Stimulated activated naive CD8-positive, alpha-beta T cell treated with anti-CD3 and anti-CD28 coated beads, Interleukin-15, Interleukin-2, amounts not matched to agents 100 ng/mL and 50 ng/mL, for 24 hours (primary cell): ENCODE data around the gene SPG7.

Experiments used
- H3K27ac Mint-ChIP-seq: one replicate; pipeline ENCODE4 v1.8.0; 2021; ENCODE audit warnings: mild to moderate bottlenecking, mixed read lengths
- H3K27me3 Mint-ChIP-seq: one replicate; pipeline ENCODE4 v1.8.0; 2021; ENCODE audit warnings: mixed read lengths
- H3K36me3 Mint-ChIP-seq: one replicate; pipeline ENCODE4 v1.8.0; 2021; ENCODE audit warnings: low read depth, mixed read lengths
- H3K4me1 Mint-ChIP-seq: one replicate; pipeline ENCODE4 v1.8.0; 2021; ENCODE audit warnings: low read depth, mixed read lengths
- H3K4me3 Mint-ChIP-seq: one replicate; pipeline ENCODE4 v1.8.0; 2021; ENCODE audit warnings: mild to moderate bottlenecking, mixed read lengths
- H3K9me3 Mint-ChIP-seq: one replicate; pipeline ENCODE4 v1.8.0; 2021; ENCODE audit warnings: mixed read lengths

Gene SPG7

DNA sequence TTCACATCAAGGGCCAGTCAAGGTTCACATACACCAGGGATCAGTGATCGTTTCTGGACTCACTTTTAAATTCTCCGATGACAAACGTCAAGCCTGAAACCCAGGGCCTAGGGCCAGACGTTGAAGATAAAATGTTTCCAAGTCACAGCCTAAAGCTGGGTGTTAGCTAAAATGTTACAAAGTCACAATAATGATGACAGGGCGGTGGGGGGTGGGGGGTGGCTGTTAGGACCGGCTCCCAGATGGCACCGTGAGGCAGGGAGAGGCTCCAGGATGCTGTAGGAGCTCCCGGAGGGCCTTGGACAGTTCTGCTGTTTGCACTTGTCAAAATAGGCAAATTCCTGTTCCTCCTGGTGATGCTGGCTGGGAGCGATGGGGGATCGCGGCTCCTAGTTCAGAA is 35.9 kb downstream of the SPG7 start:
- H3K27me3 Mint-ChIP-seq = no peaks in the 10 kb centered on the region
- H3K4me1 Mint-ChIP-seq = peaks cover 12% of the 10 kb centered on the region
- peaks cover 36% of the 10 kb centered on the region for H3K36me3 Mint-ChIP-seq
- H3K9me3 Mint-ChIP-seq = no peaks in the 10 kb centered on the region
- no peak overlapping the region for H3K4me3 Mint-ChIP-seq
- H3K27ac Mint-ChIP-seq = no peak overlapping the region

DNA sequence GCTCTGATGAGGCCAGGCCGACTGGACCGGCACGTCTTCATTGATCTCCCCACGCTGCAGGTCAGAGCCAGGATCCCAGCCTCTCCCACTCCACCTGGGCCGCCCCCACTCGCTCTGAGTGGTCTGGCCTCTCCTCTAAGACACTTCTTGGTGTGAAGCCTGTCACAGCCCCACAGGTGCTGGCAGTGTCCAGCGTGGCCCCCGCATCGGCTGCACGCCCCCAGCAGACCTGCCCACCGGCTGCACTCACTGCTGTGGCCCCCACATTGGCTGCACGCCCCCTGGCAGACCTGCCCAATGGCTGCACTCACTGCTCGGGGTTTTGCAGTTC is 36.5 kb downstream of the SPG7 start:
- H3K4me1 Mint-ChIP-seq = peaks cover 18% of the 10 kb centered on the region
- no peaks in the 10 kb centered on the region for H3K9me3 Mint-ChIP-seq
- no peak overlapping the region for H3K27ac Mint-ChIP-seq
- H3K4me3 Mint-ChIP-seq = no peak overlapping the region
- no peaks in the 10 kb centered on the region for H3K27me3 Mint-ChIP-seq
- peaks cover 41% of the 10 kb centered on the region for H3K36me3 Mint-ChIP-seq

DNA sequence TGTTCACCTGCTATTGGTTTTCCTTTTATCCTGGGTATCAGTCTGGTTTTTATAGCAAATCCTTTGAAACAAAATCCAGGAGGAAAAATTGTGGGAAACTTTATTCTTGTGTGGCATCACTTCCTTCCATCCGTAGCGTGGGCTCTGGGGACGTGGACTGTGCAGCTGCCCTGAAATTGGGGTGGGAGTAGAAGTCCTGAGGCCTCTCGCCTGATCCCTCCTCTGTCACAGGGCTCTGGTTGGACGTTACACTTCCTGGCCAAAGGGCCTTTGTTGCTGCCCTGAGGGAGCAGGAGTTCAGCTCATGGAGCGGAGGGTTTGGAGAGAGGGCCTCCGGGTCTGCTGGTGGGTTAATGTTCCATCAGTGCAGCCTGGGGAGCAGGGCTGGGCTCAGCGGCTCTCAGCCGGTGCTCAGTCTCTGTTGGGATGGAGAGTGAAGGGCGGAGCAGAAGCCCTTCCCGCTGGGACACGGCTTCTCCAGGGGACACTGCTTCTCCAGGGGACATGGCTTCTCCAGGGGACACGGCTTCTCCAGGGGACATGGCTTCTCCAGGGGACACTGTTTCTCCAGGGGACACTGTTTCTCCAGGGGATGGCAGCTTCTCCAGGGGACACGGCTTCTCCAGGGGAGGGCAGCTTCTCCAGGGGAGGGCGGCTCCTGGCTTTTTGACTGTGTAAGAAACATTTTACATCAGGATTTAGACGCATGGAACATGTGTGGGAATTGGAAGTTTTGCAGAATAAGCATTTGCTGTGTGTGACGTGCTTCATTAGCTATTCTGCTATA is 37.0 kb downstream of the SPG7 start:
- Mint-ChIP-seq H3K4me3 (no peak overlapping the region), H3K27me3 (no peaks in the 10 kb centered on the region), H3K27ac (no peak overlapping the region), H3K4me1 (peaks cover 20% of the 10 kb centered on the region), H3K36me3 (peaks cover 47% of the 10 kb centered on the region), H3K9me3 (no peaks in the 10 kb centered on the region)

DNA sequence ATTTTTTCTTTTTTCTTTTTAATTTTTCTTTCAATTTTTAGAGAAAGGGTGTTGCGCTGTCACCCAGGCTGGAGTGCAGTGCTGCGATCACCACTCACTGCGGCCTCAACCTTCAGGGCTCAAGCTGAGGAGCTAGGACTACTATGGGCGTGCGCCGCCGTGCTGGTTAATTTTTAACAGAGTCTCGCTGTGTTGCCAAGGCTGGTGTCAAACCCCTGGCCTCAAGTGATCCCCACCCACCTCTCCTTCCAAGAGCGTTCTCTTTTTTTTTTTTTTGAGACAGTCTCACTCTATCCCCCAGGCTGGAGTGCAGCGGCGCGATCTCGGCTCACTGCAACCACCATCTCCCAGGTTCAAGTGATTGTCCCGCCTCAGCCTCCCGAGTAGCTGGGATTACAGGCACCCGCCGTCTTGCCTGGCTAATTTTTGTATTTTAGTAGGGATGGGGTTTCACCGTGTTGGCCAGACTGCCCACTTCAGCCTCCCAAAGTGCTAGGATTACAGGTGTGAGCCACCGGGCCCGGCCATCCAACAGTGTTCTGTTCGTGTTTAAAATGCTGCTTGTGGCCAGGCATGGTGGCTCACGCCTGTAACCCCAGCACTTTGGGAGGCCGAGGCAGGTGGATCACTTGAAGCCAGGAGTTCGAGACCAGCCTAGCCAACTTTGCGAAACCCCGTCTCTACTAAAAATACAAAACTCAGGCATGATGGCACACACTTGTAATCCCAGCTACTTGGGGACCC is 37.8 kb downstream of the SPG7 start:
- H3K4me3 Mint-ChIP-seq = no peak overlapping the region
- peaks cover 20% of the 10 kb centered on the region for H3K4me1 Mint-ChIP-seq
- H3K27me3 Mint-ChIP-seq = no peaks in the 10 kb centered on the region
- H3K27ac Mint-ChIP-seq = no peak overlapping the region
- no peaks in the 10 kb centered on the region for H3K9me3 Mint-ChIP-seq
- H3K36me3 Mint-ChIP-seq = peaks cover 53% of the 10 kb centered on the region

DNA sequence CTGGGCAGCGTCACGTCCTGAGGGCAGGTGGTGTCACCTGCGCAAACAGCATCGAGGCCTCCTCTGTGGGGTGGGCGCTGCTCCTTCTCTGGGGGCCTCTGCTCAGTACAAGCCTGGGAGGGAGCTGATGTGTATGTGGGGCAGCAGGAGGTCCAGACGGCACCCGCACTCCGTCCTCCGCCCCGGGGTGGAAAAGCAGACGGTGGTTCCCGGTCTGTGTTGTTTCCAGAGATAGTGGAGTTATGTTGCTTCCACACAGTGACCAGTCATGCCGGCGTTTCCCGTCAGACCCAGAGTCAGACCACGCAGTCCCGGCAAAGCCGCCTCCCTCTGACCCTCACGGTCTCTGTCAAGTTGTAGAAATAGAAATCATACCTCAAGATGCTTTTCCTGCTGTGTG is 38.6 kb downstream of the SPG7 start:
- no peaks in the 10 kb centered on the region for H3K9me3 Mint-ChIP-seq
- H3K27ac Mint-ChIP-seq = no peak overlapping the region
- no peak overlapping the region for H3K4me3 Mint-ChIP-seq
- H3K4me1 Mint-ChIP-seq = peaks cover 20% of the 10 kb centered on the region
- H3K36me3 Mint-ChIP-seq = peaks cover 55% of the 10 kb centered on the region
- H3K27me3 Mint-ChIP-seq = no peaks in the 10 kb centered on the region

DNA sequence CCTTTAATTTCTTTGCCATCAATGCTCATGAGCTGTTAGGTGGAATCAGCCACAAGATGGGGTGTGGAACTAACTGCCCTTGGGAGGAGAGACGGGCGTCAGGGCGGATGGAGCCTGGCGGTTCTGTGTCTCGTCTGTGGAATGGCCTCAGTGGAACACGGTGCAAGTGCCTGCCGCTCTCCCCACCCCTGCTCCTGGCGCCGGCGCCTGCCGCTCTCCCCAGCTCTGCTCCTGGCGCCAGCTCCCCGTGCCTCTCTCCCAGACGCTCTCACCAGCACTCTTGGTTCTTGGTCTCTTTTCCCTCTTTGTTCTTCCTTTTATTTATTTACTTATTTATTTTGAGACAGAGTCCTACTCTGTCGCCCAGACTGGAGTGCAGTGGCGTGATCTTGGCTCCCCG is 39.1 kb downstream of the SPG7 start:
- H3K9me3 Mint-ChIP-seq = no peaks in the 10 kb centered on the region
- peaks cover 55% of the 10 kb centered on the region for H3K36me3 Mint-ChIP-seq
- no peak overlapping the region for H3K27ac Mint-ChIP-seq

DNA sequence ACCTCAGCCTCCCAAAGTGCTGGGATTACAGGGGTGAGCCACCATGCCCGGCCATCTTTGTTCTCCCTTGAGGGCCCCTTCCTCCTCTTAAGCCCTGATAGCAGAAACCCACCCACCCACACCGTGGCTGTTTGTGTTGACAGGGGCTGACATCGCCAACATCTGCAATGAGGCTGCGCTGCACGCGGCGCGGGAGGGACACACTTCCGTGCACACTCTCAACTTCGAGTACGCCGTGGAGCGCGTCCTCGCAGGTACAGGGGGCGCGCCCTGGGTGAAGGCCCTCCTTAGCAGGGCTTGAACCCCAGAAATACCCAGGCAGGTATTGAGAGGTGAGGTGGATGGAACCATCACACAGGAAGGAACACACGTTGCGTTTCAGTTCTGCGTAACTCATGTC is 39.7 kb downstream of the SPG7 start:
- H3K27ac Mint-ChIP-seq = no peak overlapping the region
- H3K36me3 Mint-ChIP-seq = peaks cover 55% of the 10 kb centered on the region
- peaks cover 20% of the 10 kb centered on the region for H3K4me1 Mint-ChIP-seq
- H3K4me3 Mint-ChIP-seq = no peak overlapping the region
- no peaks in the 10 kb centered on the region for H3K27me3 Mint-ChIP-seq
- no peaks in the 10 kb centered on the region for H3K9me3 Mint-ChIP-seq

More for the DNA sequence above, 39.1 kb downstream of the SPG7 start:
- H3K27me3 Mint-ChIP-seq = no peaks in the 10 kb centered on the region
- peaks cover 20% of the 10 kb centered on the region for H3K4me1 Mint-ChIP-seq
- H3K4me3 Mint-ChIP-seq = no peak overlapping the region

DNA sequence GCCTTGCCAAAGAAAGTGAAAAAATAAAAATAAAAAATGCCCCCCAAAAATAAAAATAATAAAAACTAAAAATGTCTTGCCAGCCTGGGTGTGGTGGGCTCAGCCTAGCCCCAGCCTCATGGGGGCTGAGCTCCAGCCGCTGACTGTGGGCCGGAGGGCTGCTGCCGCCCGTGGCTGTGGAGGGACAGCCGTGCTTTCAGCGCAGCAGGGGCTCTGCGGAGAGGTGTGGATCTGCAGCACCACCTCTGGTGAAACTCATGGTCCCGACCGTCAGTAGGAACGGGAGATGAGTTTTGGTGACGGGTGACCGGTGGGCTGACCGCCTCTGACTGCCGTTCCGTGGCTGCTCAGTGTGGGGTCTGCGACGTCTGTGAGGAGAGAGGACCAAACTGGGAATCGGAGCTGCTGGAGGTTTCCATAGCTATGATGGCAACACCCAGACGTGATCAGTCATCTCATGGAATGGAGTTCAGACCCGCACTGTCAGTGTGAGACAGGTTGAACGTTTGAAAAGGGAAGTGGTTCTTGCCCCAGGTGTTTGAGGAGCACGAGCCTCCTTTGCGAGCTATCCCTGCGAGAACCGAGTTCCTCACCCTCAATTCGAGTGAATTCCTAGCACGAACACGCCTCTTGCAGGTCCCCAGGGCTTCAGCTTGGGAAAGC is 40.3 kb downstream of the SPG7 start:
- Mint-ChIP-seq H3K36me3 (peaks cover 58% of the 10 kb centered on the region), H3K4me1 (peaks cover 20% of the 10 kb centered on the region), H3K4me3 (no peak overlapping the region), H3K27ac (peak overlapping the region; percentile 80), H3K27me3 (no peaks in the 10 kb centered on the region), H3K9me3 (no peaks in the 10 kb centered on the region)

DNA sequence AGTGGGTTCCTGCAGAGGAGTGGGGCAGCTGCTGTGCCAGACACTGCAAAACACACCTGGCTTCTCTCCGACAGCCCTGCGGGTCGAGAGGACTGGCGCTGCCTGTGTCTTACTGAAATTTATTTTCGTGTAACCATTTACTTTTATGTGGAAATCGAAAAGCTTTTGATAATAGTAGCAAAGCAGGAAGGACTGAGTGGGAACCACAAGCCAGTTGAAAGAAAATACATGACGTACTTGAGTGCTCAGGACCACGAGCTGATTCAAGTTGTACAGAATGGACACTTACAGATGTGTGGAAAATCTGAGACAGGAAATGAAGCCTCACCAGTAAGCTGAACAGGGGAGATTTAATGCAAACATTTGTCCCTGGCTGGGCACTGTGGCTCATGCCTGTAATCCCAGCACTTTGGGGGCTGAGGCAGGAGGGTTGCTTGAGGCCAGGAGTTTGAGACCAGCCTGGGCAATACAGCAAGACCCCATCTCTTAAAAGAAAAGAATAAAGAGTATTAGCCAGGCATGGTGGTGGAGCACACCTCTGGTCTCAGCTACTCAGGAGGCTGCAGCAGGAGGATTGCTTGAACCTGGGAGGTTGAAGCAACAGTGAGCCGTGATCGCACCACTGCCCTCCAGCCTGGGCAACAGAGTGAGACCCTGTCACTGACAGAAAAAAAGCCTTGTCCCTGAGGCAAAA is 41.0 kb downstream of the SPG7 start:
- Mint-ChIP-seq H3K4me1 (peaks cover 20% of the 10 kb centered on the region), H3K27me3 (no peaks in the 10 kb centered on the region), H3K27ac (peak overlapping the region; percentile 80), H3K9me3 (no peaks in the 10 kb centered on the region), H3K4me3 (peak overlapping the region; percentile 10), H3K36me3 (peaks cover 58% of the 10 kb centered on the region)

DNA sequence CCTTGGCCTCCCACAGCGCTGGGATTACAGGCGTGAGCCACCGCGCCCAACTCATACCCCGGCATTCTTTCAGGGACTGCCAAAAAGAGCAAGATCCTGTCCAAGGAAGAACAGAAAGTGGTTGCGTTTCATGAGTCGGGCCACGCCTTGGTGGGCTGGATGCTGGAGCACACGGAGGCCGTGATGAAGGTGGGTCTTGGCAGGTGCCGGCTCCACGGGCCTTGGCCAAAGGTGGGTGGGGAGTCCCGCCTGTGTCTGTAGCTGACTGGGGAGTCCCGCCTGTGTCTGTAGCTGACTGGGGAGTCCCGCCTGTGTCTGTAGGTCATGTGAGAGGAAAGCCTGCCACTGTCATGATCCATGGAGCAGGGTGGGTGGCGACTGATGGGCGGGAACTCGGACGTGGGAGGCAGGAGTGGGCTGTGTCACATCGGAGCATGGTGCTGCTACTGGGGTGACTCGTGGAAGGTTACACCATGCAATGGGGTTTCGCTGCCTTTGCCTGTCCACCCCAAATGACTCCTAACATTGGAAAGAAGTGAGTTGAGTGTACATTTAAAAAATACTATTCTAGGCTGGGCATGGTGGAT is 42.3 kb downstream of the SPG7 start:
- H3K36me3 Mint-ChIP-seq = peaks cover 53% of the 10 kb centered on the region
- no peak overlapping the region for H3K4me3 Mint-ChIP-seq
- no peak overlapping the region for H3K27ac Mint-ChIP-seq
- no peaks in the 10 kb centered on the region for H3K9me3 Mint-ChIP-seq
- no peaks in the 10 kb centered on the region for H3K27me3 Mint-ChIP-seq
- peaks cover 20% of the 10 kb centered on the region for H3K4me1 Mint-ChIP-seq

DNA sequence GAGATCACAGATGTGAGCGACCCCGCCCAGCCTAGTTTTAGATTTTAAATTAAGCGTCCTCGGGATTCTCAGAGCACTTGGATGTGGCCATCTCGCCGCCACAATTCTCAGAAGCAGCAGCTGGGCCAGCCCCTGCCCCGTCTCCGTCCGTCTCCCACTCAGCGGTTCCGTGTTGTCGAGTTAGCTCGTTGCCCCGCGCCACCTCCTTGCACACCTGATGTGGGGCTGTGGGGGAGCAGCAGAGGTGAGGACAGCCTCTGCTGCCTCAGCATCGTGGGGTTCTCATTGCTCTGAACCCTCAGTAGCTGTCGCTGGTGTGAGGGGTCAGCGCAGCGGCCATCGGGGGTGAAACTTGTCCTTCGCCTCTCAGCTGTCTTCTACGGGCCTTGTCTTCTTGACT is 44.1 kb downstream of the SPG7 start:
- Mint-ChIP-seq H3K9me3 (no peaks in the 10 kb centered on the region), H3K27me3 (no peaks in the 10 kb centered on the region), H3K27ac (no peak overlapping the region), H3K36me3 (peaks cover 63% of the 10 kb centered on the region), H3K4me1 (peaks cover 23% of the 10 kb centered on the region), H3K4me3 (no peak overlapping the region)

DNA sequence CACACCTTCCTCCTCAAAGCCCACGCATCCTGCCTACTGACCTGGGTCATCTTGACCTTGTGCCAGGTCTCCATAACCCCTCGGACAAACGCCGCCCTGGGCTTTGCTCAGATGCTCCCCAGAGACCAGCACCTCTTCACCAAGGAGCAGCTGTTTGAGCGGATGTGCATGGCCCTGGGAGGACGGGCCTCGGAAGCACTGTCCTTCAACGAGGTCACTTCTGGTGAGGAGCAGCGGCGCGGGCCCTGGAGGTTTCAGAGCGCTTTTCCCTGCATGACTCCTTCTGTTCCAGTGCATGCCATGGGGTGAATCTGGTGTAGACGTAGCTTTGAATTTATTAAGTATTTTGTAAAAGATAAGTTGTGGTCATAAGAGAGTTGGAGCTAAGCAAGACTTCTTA is 44.7 kb downstream of the SPG7 start:
- Mint-ChIP-seq H3K4me1 (peaks cover 28% of the 10 kb centered on the region), H3K36me3 (peaks cover 67% of the 10 kb centered on the region), H3K9me3 (no peaks in the 10 kb centered on the region), H3K27ac (peak overlapping the region; percentile 57), H3K27me3 (no peaks in the 10 kb centered on the region), H3K4me3 (no peak overlapping the region)

DNA sequence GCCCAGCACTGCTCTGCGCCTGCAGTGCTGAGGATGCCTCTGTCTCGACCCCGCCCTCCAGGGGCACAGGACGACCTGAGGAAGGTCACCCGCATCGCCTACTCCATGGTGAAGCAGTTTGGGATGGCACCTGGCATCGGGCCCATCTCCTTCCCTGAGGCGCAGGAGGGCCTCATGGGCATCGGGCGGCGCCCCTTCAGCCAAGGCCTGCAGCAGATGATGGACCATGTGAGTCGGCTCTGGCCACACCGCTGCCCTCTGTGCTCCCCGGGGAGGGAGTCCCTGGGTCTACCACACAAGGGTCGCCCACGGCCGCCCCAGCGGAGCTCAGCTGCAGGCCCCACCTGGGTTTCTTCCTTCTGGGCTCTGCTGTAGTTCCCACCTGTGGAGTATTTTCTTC is 45.5 kb downstream of the SPG7 start:
- no peaks in the 10 kb centered on the region for H3K27me3 Mint-ChIP-seq
- H3K9me3 Mint-ChIP-seq = no peaks in the 10 kb centered on the region
- H3K27ac Mint-ChIP-seq = no peak overlapping the region
- peaks cover 59% of the 10 kb centered on the region for H3K36me3 Mint-ChIP-seq
- H3K4me3 Mint-ChIP-seq = no peak overlapping the region
- peaks cover 21% of the 10 kb centered on the region for H3K4me1 Mint-ChIP-seq

DNA sequence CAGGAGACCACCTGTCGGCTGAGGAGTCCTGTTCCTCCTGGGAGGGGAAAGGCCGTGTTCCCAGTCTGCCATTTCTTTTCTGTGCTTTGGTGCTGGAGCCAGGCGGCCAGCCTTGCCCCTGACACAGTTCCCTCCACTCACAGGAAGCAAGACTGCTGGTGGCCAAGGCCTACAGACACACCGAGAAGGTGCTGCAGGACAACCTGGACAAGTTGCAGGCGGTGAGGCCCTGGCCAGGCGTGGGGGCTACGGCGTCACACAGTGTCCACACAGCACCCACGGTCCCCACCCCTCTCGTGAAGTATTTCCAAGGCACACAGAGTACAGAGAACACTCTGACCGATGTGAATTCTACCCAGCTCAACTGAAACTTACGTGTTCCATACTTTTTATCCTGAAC is 46.1 kb downstream of the SPG7 start:
- peaks cover 18% of the 10 kb centered on the region for H3K4me1 Mint-ChIP-seq
- H3K27ac Mint-ChIP-seq = no peak overlapping the region
- no peaks in the 10 kb centered on the region for H3K9me3 Mint-ChIP-seq
- H3K27me3 Mint-ChIP-seq = no peaks in the 10 kb centered on the region
- H3K4me3 Mint-ChIP-seq = no peak overlapping the region
- H3K36me3 Mint-ChIP-seq = peaks cover 54% of the 10 kb centered on the region
